ENCODE measurements around the gene TEX19. TPM values are rescaled to one million over a fixed set of nuclear protein-coding genes. Genes with fewer than 3 reads are reported as not detected.

TEX19 gene
- total and polyA plus RNA-seq, 8 donors: not detected

DNA sequence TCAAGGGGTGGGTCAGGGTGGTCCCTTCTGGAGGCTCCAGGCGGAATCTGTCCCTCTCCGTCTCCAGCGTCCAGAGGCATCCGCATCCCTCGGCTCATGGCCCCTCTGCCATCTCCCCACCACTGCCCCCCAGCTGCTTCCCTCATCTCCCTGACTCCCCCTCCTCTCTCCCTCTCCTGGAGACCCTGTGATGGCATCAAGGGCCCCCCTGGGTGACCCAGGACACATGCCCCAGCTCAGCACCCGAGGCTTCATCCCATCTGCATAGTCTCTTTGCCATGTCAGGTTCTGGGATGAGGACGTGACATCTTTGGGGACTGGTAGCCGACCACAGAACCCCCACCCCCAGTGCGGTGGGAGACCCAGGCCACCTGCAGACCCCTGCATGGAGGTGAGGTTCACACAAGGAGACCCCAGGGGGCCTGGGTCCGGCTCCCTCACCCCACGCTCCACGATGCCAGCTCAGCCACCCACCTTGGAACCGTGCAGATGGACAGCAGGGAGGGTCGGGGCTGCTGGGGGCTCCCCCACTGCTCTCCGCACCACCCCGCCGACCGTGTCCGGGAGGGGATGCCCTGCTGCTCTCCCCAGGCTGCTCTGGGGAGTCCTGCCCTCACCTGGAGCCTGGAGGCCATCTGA lies 29.2 kb upstream of the TEX19 start:
- H3K4me1 ChIP-seq: peaks cover 5 to 13% (median 8%) of the 10 kb centered on the region in 3 donors
- no peak overlapping the region for H3K4me3 ChIP-seq
- H3K36me3 ChIP-seq: no peaks in the 10 kb centered on the region
- H3K9me3 ChIP-seq: no peaks in the 10 kb centered on the region
- TF ChIP-seq, protein P1, sequence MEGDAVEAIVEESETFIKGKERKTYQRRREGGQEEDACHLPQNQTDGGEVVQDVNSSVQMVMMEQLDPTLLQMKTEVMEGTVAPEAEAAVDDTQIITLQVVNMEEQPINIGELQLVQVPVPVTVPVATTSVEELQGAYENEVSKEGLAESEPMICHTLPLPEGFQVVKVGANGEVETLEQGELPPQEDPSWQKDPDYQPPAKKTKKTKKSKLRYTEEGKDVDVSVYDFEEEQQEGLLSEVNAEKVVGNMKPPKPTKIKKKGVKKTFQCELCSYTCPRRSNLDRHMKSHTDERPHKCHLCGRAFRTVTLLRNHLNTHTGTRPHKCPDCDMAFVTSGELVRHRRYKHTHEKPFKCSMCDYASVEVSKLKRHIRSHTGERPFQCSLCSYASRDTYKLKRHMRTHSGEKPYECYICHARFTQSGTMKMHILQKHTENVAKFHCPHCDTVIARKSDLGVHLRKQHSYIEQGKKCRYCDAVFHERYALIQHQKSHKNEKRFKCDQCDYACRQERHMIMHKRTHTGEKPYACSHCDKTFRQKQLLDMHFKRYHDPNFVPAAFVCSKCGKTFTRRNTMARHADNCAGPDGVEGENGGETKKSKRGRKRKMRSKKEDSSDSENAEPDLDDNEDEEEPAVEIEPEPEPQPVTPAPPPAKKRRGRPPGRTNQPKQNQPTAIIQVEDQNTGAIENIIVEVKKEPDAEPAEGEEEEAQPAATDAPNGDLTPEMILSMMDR (IDR thresholded peaks at IDR 0.05): no peak
- FAIRE-seq (no peak), ATAC-seq (no peak), DNase-seq (peak in 1 of 6 donors; percentile 67)
- no peak overlapping the region for H3K27ac ChIP-seq
- intact Hi-C loops (cut with DNase I): loop anchor here in 2 of 3 donors (10.0 kb wide), 2 partner anchors 95 to 125 kb away; no protein-coding TSS in a partner anchor
- H3K27me3 ChIP-seq: no peaks in the 10 kb centered on the region
- WGBS, 2 donors: 74 to 80% methylated on average over 18 to 19 of the region's 19 CpGs

- peak in 3 of 6 donors; percentile 56 to 80 (median 63) for DNase-seq
Observed at GRCh38 chr17:82330322-82331239, 28.5 kb upstream of the TEX19 start.

GRCh38 chr17:82331345-82331939 lies 27.6 kb upstream of the TEX19 start:
- no peaks in the 10 kb centered on the region for H3K36me3 ChIP-seq
- 88 to 93% methylated on average over 25 of the region's 25 CpGs for WGBS, 2 donors
- FAIRE-seq (no peak), ATAC-seq (no peak), DNase-seq (peak in 1 of 6 donors; percentile 58)
- intact Hi-C loops (cut with DNase I): no loop called here
- no peaks in the 10 kb centered on the region for H3K27me3 ChIP-seq
- H3K4me3 ChIP-seq: no peak overlapping the region
- peaks cover 11 to 22% (median 14%) of the 10 kb centered on the region in 3 donors for H3K4me1 ChIP-seq
- H3K9me3 ChIP-seq: no peaks in the 10 kb centered on the region
- TF ChIP-seq, protein P1 (IDR thresholded peaks at IDR 0.05): no peak
- H3K27ac ChIP-seq: no peak overlapping the region

More at GRCh38 chr17:82330322-82331239, 28.5 kb upstream of the TEX19 start:
- Histone ChIP-seq H3K36me3 (no peaks in the 10 kb centered on the region), H3K27me3 (no peaks in the 10 kb centered on the region), H3K9me3 (no peaks in the 10 kb centered on the region), H3K27ac (no peak overlapping the region), H3K4me1 (peaks cover 11 to 20% (median 14%) of the 10 kb centered on the region in 3 donors), H3K4me3 (no peak overlapping the region)
- WGBS, 2 donors: 59 to 63% methylated on average over 23 to 28 of the region's 28 CpGs
- TF ChIP-seq, protein P1 (IDR thresholded peaks at IDR 0.05): no peak
- ATAC-seq (no peak), FAIRE-seq (no peak)
- intact Hi-C loops (cut with DNase I): no loop called here

DNA sequence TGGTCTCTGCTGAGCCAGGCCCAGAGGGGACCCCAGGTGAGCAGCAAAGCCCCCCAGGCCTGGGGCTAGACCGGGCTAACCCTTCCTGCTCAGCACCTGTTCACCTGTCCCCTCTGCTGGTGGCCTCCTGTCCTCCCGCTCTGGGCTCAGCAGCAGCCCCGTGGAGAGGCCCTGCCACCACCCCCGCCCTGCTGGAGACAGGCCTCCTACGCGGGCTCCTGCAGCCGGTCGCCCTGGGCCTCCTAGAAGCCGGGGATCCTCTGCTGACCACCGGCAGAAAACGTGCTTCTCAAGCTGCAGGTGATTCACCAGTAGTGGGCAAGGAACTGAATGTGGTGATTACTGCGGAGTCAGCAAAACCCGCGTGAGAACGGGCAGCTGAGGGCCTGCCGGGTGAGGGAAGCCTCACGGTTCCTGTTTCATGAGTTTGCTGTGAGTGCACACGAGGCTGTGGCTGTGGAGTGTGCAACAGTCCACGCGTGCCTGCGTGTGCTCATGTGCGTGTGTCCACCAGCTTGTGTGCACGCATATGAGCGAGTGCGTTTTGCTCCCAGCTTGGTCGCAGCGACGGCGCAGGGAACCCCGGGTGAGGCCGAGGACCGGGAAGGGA lies 26.3 kb upstream of the TEX19 start:
- no peaks in the 10 kb centered on the region for H3K9me3 ChIP-seq
- ATAC-seq (peak; percentile 25 to 58 (median 55)), DNase-seq (peak; percentile 57 to 80 (median 64)), FAIRE-seq (no peak)
- no peak overlapping the region for H3K27ac ChIP-seq
- no peaks in the 10 kb centered on the region for H3K27me3 ChIP-seq
- peaks cover 11 to 22% (median 14%) of the 10 kb centered on the region in 3 donors for H3K4me1 ChIP-seq
- H3K4me3 ChIP-seq: peak overlapping the region in 2 of 4 donors; percentile 36 to 50
- TF ChIP-seq, protein P1 (IDR thresholded peaks at IDR 0.05): no peak
- WGBS, 2 donors: 33 to 36% methylated on average over 32 of the region's 32 CpGs
- H3K36me3 ChIP-seq: no peaks in the 10 kb centered on the region
- intact Hi-C loops (cut with DNase I): no loop called here

Measured in pancreas (tissue), 10 donors.